ENCODE measurements around the gene CYTH3. TPM values are rescaled to one million over a fixed set of nuclear protein-coding genes. Genes with fewer than 3 reads are reported as not detected.

CYTH3 gene
- total RNA-seq, 1 donor from 2014 or later = 27.5 TPM

DNA sequence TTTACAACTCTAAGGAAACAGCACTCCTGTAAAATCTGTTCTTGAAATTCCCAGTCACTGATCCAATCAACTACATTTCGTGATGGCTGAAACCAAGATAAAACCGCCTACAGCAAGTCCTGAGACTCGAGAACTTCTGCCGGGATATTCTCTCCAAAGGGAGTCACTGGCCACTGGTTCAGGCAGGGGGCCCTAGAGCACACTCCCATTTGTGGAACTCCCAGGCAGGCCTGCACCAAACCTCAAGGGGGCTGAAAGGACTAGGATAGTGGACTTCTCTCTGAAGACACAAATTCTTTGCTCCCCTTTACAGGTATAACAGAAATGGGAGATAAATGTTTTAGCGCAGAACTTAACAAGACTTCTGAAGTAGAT, 16.3 kb downstream of the CYTH3 start:
- intact Hi-C loops (cut with DNase I) = no loop called here
- Histone ChIP-seq H3K27me3 (no peaks in the 10 kb centered on the region), H3K36me3 (no peaks in the 10 kb centered on the region), H3K4me1 (peaks cover 59% of the 10 kb centered on the region), H3K27ac (peak overlapping the region; percentile 12), H3K4me3 (no peak overlapping the region), H3K9me3 (no peaks in the 10 kb centered on the region)
- DNase-seq (no peak), ATAC-seq (no peak)
- peak; percentile 6 for TF ChIP-seq CTCF (IDR thresholded peaks at IDR 0.05)

GRCh38 chr7:6254866-6255265, 17.6 kb downstream of the CYTH3 start:
- Histone ChIP-seq H3K27ac (no peak overlapping the region), H3K36me3 (no peaks in the 10 kb centered on the region), H3K27me3 (no peaks in the 10 kb centered on the region), H3K4me1 (peaks cover 49% of the 10 kb centered on the region), H3K4me3 (no peak overlapping the region), H3K9me3 (no peaks in the 10 kb centered on the region)
- TF ChIP-seq CTCF (IDR thresholded peaks at IDR 0.05) = no peak
- no peak for DNase-seq
- intact Hi-C loops (cut with DNase I) = no loop called here
- no peak for ATAC-seq

- peaks cover 31% of the 10 kb centered on the region for H3K4me1 ChIP-seq
- no peak for TF ChIP-seq CTCF (IDR thresholded peaks at IDR 0.05)
- no peak overlapping the region for H3K27ac ChIP-seq
- no peaks in the 10 kb centered on the region for H3K27me3 ChIP-seq
- no peaks in the 10 kb centered on the region for H3K9me3 ChIP-seq
- DNase-seq = no peak
- H3K36me3 ChIP-seq = no peaks in the 10 kb centered on the region
- ATAC-seq = no peak
- no peak overlapping the region for H3K4me3 ChIP-seq
- intact Hi-C loops (cut with DNase I) = no loop called here
These were observed 19.7 kb downstream of the CYTH3 start for GRCh38 chr7:6252748-6253147.

- H3K27ac ChIP-seq = no peak overlapping the region
- peaks cover 27% of the 10 kb centered on the region for H3K4me1 ChIP-seq
- intact Hi-C loops (cut with DNase I) = no loop called here
- ATAC-seq (no peak), DNase-seq (no peak)
- H3K9me3 ChIP-seq = no peaks in the 10 kb centered on the region
- H3K27me3 ChIP-seq = no peaks in the 10 kb centered on the region
- no peak for TF ChIP-seq CTCF (IDR thresholded peaks at IDR 0.05)
- no peak overlapping the region for H3K4me3 ChIP-seq
- H3K36me3 ChIP-seq = no peaks in the 10 kb centered on the region
These were observed 20.1 kb downstream of the CYTH3 start for GRCh38 chr7:6252341-6252746.

GRCh38 chr7:6251653-6252052, 20.8 kb downstream of the CYTH3 start:
- no peak for TF ChIP-seq CTCF (IDR thresholded peaks at IDR 0.05)
- H3K27ac ChIP-seq = no peak overlapping the region
- no peaks in the 10 kb centered on the region for H3K36me3 ChIP-seq
- no peaks in the 10 kb centered on the region for H3K27me3 ChIP-seq
- H3K4me1 ChIP-seq = peaks cover 21% of the 10 kb centered on the region
- ATAC-seq (no peak), DNase-seq (no peak)
- H3K9me3 ChIP-seq = no peaks in the 10 kb centered on the region
- intact Hi-C loops (cut with DNase I) = no loop called here
- no peak overlapping the region for H3K4me3 ChIP-seq

GRCh38 chr7:6250364-6250833, 22.0 kb downstream of the CYTH3 start:
- Histone ChIP-seq H3K36me3 (no peaks in the 10 kb centered on the region), H3K4me3 (no peak overlapping the region), H3K27ac (no peak overlapping the region), H3K4me1 (peaks cover 14% of the 10 kb centered on the region), H3K9me3 (no peaks in the 10 kb centered on the region), H3K27me3 (no peaks in the 10 kb centered on the region)
- DNase-seq = no peak
- no peak for ATAC-seq
- intact Hi-C loops (cut with DNase I) = no loop called here
- no peak for TF ChIP-seq CTCF (IDR thresholded peaks at IDR 0.05)

All from upper lobe of right lung (tissue), 1 donor.